Islet precursor cell (in vitro differentiated cells): Measurements from ENCODE around the gene CCDC74B.
"Not testable (repeated sequence)": the region's sequence is repeated elsewhere in the genome, so short reads cannot be mapped to it uniquely, and the experiment has no call there.

ENCODE experiments used
- DNase-seq: peaks from one replicate; pipeline ENCODE4 v3.0.0-alpha.2; 2018

CCDC74B gene

GRCh38 chr2:130165293-130166016 is 20.5 kb upstream of the CCDC74B start:
- no peak for DNase-seq

- no peak for DNase-seq
These were observed 18.1 kb upstream of the CCDC74B start for GRCh38 chr2:130162968-130163367.

GRCh38 chr2:130162486-130162885 is 17.6 kb upstream of the CCDC74B start:
- DNase-seq, result not testable (repeated sequence)

GRCh38 chr2:130160838-130161705 is 16.2 kb upstream of the CCDC74B start:
- DNase-seq, result peak; percentile 91

GRCh38 chr2:130160131-130160530 is 15.2 kb upstream of the CCDC74B start:
- DNase-seq, result no peak

- DNase-seq, result not testable (repeated sequence)
These were observed 14.5 kb upstream of the CCDC74B start for GRCh38 chr2:130159376-130159775.

GRCh38 chr2:130158631-130159030 is 13.7 kb upstream of the CCDC74B start:
- DNase-seq, result no peak

GRCh38 chr2:130157825-130158514 is 13.1 kb upstream of the CCDC74B start:
- DNase-seq, result not testable (repeated sequence)

GRCh38 chr2:130157354-130157753 is 12.4 kb upstream of the CCDC74B start:
- not testable (repeated sequence) for DNase-seq

GRCh38 chr2:130156624-130157004 is 11.7 kb upstream of the CCDC74B start:
- DNase-seq, result no peak

GRCh38 chr2:130155956-130156623 is 11.2 kb upstream of the CCDC74B start:
- peak; percentile 81 for DNase-seq

GRCh38 chr2:130154773-130155765 is 10.2 kb upstream of the CCDC74B start:
- no peak for DNase-seq

GRCh38 chr2:130154423-130154770 is 9.5 kb upstream of the CCDC74B start:
- not testable (repeated sequence) for DNase-seq

- DNase-seq, result not testable (repeated sequence)
These were observed 9.0 kb upstream of the CCDC74B start for GRCh38 chr2:130153721-130154422.

- no peak for DNase-seq
These were observed 8.1 kb upstream of the CCDC74B start for GRCh38 chr2:130152816-130153595.

- DNase-seq, result not testable (repeated sequence)
These were observed 7.4 kb upstream of the CCDC74B start for GRCh38 chr2:130152136-130152815.

GRCh38 chr2:130151145-130151512 is 6.2 kb upstream of the CCDC74B start:
- DNase-seq, result not testable (repeated sequence)

- no peak for DNase-seq
These were observed 5.6 kb upstream of the CCDC74B start for GRCh38 chr2:130150181-130151144.
